IMR-90 (cell line): Measurements from ENCODE around the gene SHROOM3. TPM values are rescaled to one million over a fixed set of nuclear protein-coding genes. Genes with fewer than 3 reads are reported as not detected.

Experiments
- ATAC-seq: fragments of 200-7000 bp; cut with Tn5 transposase; 2 replicates; pipeline ENCODE4 v1.9.1; 2020; ENCODE audit warnings: low read depth, mild to moderate bottlenecking, moderate library complexity
- BruUV-seq: library from RNA; stranded (reverse); fragments of 400-500 nt; replicated peaks from 2 replicates; lab custom pipeline; 2021; lab: Mats Ljungman, UMichigan
- CTCF ChIA-PET: fragments of 300-600 bp; formaldehyde crosslinking; extraction: SDS; loops from one replicate; lab custom pipeline; 2021; ENCODE audit warnings: antibody characterized with exemption; lab: Yijun Ruan, JAX
- POLR2A ChIA-PET: fragments of 300-600 bp; sonication (Branson Sonifier 250); formaldehyde crosslinking; loops from one replicate; lab custom pipeline; 2022; ENCODE audit warnings: antibody characterized with exemption; ENCODE audit not compliant: unreplicated experiment; lab: Charles Lee
- DNase-seq: peaks from one replicate; pipeline ENCODE4 v3.0.0; 2013
- H2AFZ ChIP-seq: replicated peaks from 2 replicates; pipeline ENCODE3; 2013; ENCODE audit warnings: low read length, mild to moderate bottlenecking; ENCODE audit not compliant: poor library complexity
- H2AK5ac ChIP-seq: 2 replicates; pipeline ENCODE4 v1.6.1; 2013; ENCODE audit warnings: low read depth, low read length, inconsistent platforms
- H2AK9ac ChIP-seq: replicated peaks from 2 replicates; pipeline ENCODE3; 2013; ENCODE audit warnings: mild to moderate bottlenecking, low read depth, low read length, moderate library complexity; ENCODE audit not compliant: poor library complexity
- H2BK120ac ChIP-seq: 2 replicates; pipeline ENCODE4 v1.6.1; 2013; ENCODE audit warnings: low read depth, low read length, inconsistent platforms
- H2BK15ac ChIP-seq: 3 replicates; pipeline ENCODE4 v1.6.1; 2013; ENCODE audit warnings: low read depth, low read length, inconsistent platforms
- H2BK20ac ChIP-seq: 2 replicates; pipeline ENCODE4 v1.6.1; 2013; ENCODE audit warnings: low read depth, mild to moderate bottlenecking, inconsistent platforms, low read length, moderate library complexity
- H2BK5ac ChIP-seq: 2 replicates; pipeline ENCODE4 v1.6.1; 2013; ENCODE audit warnings: mild to moderate bottlenecking, low read depth, low read length, inconsistent platforms; ENCODE audit not compliant: poor library complexity, severe bottlenecking
- H3K14ac ChIP-seq: replicated peaks from 2 replicates; pipeline ENCODE4 v1.6.1; 2013; ENCODE audit warnings: low read depth, low read length, inconsistent platforms
- H3K18ac ChIP-seq: 2 replicates; pipeline ENCODE4 v1.6.1; 2013; ENCODE audit warnings: low read depth, low read length, control low read depth
- H3K23ac ChIP-seq: 2 replicates; pipeline ENCODE4 v1.6.1; 2013; ENCODE audit warnings: low read depth, low read length, inconsistent platforms
- H3K27ac ChIP-seq: 2 replicates; pipeline ENCODE4 v1.5.1; 2013; ENCODE audit warnings: mild to moderate bottlenecking, control low read depth, low read length; ENCODE audit not compliant: insufficient read depth
- H3K27me3 ChIP-seq: 2 replicates; pipeline ENCODE4 v1.6.1; 2013; ENCODE audit warnings: low read length; ENCODE audit not compliant: control insufficient read depth, insufficient read depth
- H3K36me3 ChIP-seq: 2 replicates; pipeline ENCODE4 v1.6.1; 2013; ENCODE audit warnings: low read length, mixed read lengths; ENCODE audit not compliant: control insufficient read depth, insufficient read depth
- H3K4ac ChIP-seq: 2 replicates; pipeline ENCODE4 v1.6.1; 2013; ENCODE audit warnings: low read depth, low read length, inconsistent platforms
- H3K4me1 ChIP-seq: 2 replicates; pipeline ENCODE4 v1.6.1; 2013; ENCODE audit warnings: low read length, mixed read lengths; ENCODE audit not compliant: control insufficient read depth, insufficient read depth
- H3K4me2 ChIP-seq: 2 replicates; pipeline ENCODE4 v1.6.1; 2013; ENCODE audit warnings: low read depth, mild to moderate bottlenecking, control low read depth, low read length, moderate library complexity
- H3K4me3 ChIP-seq: 2 replicates; pipeline ENCODE4 v1.5.1; 2013; ENCODE audit warnings: low read depth, mild to moderate bottlenecking, control low read depth, low read length, moderate library complexity; ENCODE audit not compliant: insufficient read depth
- H3K56ac ChIP-seq: 2 replicates; pipeline ENCODE4 v1.6.1; 2013; ENCODE audit warnings: low read length, inconsistent platforms; ENCODE audit not compliant: insufficient read depth; ENCODE audit errors: extremely low read depth
- H3K79me1 ChIP-seq, 2 experiments: 2 replicates each; pipeline ENCODE4 v1.6.1; 2013; ENCODE audit warnings: low read length in 2 of 2, inconsistent platforms in 1 of 2, low read depth in 1 of 2
- H3K9ac ChIP-seq: 2 replicates; pipeline ENCODE4 v1.6.1; 2013; ENCODE audit warnings: low read depth, low read length, control low read depth
- H3K9me1 ChIP-seq: 2 replicates; pipeline ENCODE4 v1.6.1; 2013; ENCODE audit warnings: low read length, inconsistent platforms; ENCODE audit not compliant: insufficient read depth
- H3K9me3 ChIP-seq: 2 replicates; pipeline ENCODE4 v1.6.1; 2013; ENCODE audit warnings: low read length; ENCODE audit not compliant: control insufficient read depth, insufficient read depth
- H4K20me1 ChIP-seq: 2 replicates; pipeline ENCODE4 v1.6.1; 2013; ENCODE audit warnings: low read length, inconsistent platforms; ENCODE audit not compliant: insufficient read depth
- H4K5ac ChIP-seq: 2 replicates; pipeline ENCODE4 v1.6.1; 2013; ENCODE audit warnings: mild to moderate bottlenecking, low read depth, low read length, control low read depth
- H4K8ac ChIP-seq, 2 experiments: 2 replicates each; pipeline ENCODE4 v1.6.1; 2013; ENCODE audit warnings: low read depth in 2 of 2, low read length in 2 of 2, control low read depth in 1 of 2, inconsistent platforms in 1 of 2
- H4K91ac ChIP-seq: 2 replicates; pipeline ENCODE4 v1.6.1; 2013; ENCODE audit warnings: low read depth, low read length, inconsistent platforms; ENCODE audit not compliant: insufficient read depth
- BHLHE40 ChIP-seq: fragments of 150-350 bp; IDR thresholded peaks from 2 replicates; pipeline ENCODE4 v1.6.1; 2016; ENCODE audit warnings: mild to moderate bottlenecking, low read depth, low read length
- CEBPB ChIP-seq: IDR thresholded peaks from 2 replicates; pipeline ENCODE4 v1.6.1; 2012; ENCODE audit warnings: low read depth, low read length, improper control_type of control experiment
- CHD1 ChIP-seq: IDR thresholded peaks from 2 replicates; pipeline ENCODE4 v1.6.1; 2012; ENCODE audit warnings: low read depth, low read length, improper control_type of control experiment
- FOS ChIP-seq: fragments of 150-350 bp; IDR thresholded peaks from 2 replicates; pipeline ENCODE4 v1.6.1; 2016; ENCODE audit warnings: low read depth, low read length
- MAFK ChIP-seq: IDR thresholded peaks from 2 replicates; pipeline ENCODE4 v1.6.1; 2012; ENCODE audit warnings: low read depth, low read length, improper control_type of control experiment
- MXI1 ChIP-seq: IDR thresholded peaks from 2 replicates; pipeline ENCODE4 v1.6.1; 2012; ENCODE audit warnings: low read depth, mild to moderate bottlenecking, low read length, moderate library complexity, borderline replicate concordance
- NFE2L2 ChIP-seq: fragments of 150-350 bp; IDR thresholded peaks from 2 replicates; pipeline ENCODE4 v1.6.1; 2016; ENCODE audit warnings: low read depth, mild to moderate bottlenecking, low read length
- POLR2A ChIP-seq: IDR thresholded peaks from 2 replicates; pipeline ENCODE4 v1.6.1; 2012; ENCODE audit warnings: mild to moderate bottlenecking, low read depth, low read length
- RAD21 ChIP-seq: IDR thresholded peaks from 2 replicates; pipeline ENCODE4 v1.6.1; 2012; ENCODE audit warnings: low read length, improper control_type of control experiment
- RCOR1 ChIP-seq: IDR thresholded peaks from 2 replicates; pipeline ENCODE4 v1.6.1; 2012; ENCODE audit warnings: mild to moderate bottlenecking, low read length, improper control_type of control experiment; ENCODE audit not compliant: insufficient replicate concordance
- SMC3 ChIP-seq: fragments of 150-350 bp; IDR thresholded peaks from 2 replicates; pipeline ENCODE4 v1.6.1; 2016; ENCODE audit warnings: low read depth, mild to moderate bottlenecking, antibody characterized with exemption, low read length, moderate library complexity
- USF2 ChIP-seq: fragments of 150-350 bp; IDR thresholded peaks from 2 replicates; pipeline ENCODE4 v1.6.1; 2017; ENCODE audit warnings: mild to moderate bottlenecking, antibody characterized with exemption, low read length, low read depth
- WGBS, 2 experiments: methylation state at CpG; one replicate each; pipeline versions ENCODE4 v1.1.5 to v1.1.7; 2013; ENCODE audit warnings: missing lambda C conversion rate in 2 of 2; ENCODE audit not compliant: insufficient read length in 1 of 2; ENCODE audit errors: extremely low coverage in 2 of 2; 5-methylcytosine and 5-hydroxymethylcytosine counted together
- dilution Hi-C: fragments of 300-500 bp; cut with HindIII; formaldehyde crosslinking; loops from one replicate; pipeline ENCODE4 v1.14.3; 2018; ENCODE audit warnings: low sequenced_read_pairs; ENCODE audit not compliant: unreplicated experiment
- in situ Hi-C: fragments of 300-500 bp; cut with MboI; formaldehyde crosslinking; loops from 3 replicates; pipeline ENCODE4 v1.14.3; 2019; ENCODE audit warnings: low sequenced_read_pairs, inconsistent platforms, mixed read lengths
- intact Hi-C: fragments of 100-400 bp; cut with micrococcal nuclease; formaldehyde crosslinking; loops from 2 replicates; pipeline ENCODE4 v1.10.0; 2022
- polyA plus RNA-seq, 3 experiments: library from polyadenylated mRNA; depleted of rRNA; stranded (reverse); fragments of >200 nt; gene quantifications; 2 replicates each; pipeline ENCODE4 v1.2.3, GENCODE V29; 2012; ENCODE audit warnings: low replicate concordance in 1 of 3
- total RNA-seq: library from RNA; depleted of rRNA; stranded (reverse); fragments of >200 nt; gene quantifications from 2 replicates; pipeline ENCODE4 v1.2.3, GENCODE V29; 2012
- TF ChIP-seq, protein P1 (sequence below): fragments of 150-350 bp; IDR thresholded peaks from 2 replicates; pipeline ENCODE4 v1.6.1; 2016; ENCODE audit warnings: low read depth, mild to moderate bottlenecking, low read length, moderate library complexity, borderline replicate concordance

The SHROOM3 gene
- total and polyA plus RNA-seq, 2 of the 4 experiments (the other 2 are of a cell fraction): 10.8 to 19.5 TPM

- H2AK5ac ChIP-seq: peak overlapping the region; percentile 85; the same call in 1 of the 2 replicates
- DNase-seq: peak; percentile 34
These were observed 330.6 kb downstream of the SHROOM3 start for GRCh38 chr4:76765473-76766183.

More at GRCh38 chr4:76765473-76766183, 330.6 kb downstream of the SHROOM3 start:
- Histone ChIP-seq H2AK9ac (no peak overlapping the region), H4K20me1 (no peaks in the 10 kb centered on the region), H2AFZ (no peak overlapping the region), H3K18ac (peak overlapping the region; percentile 66; the same call in 1 of the 2 replicates), H3K9me3 (no peaks in the 10 kb centered on the region), H3K9ac (no peak overlapping the region; the same call in 1 of the 2 replicates), H3K4me2 (no peak overlapping the region), H3K4me3 (no peak overlapping the region), H3K4ac (peak overlapping the region; percentile 76), H3K9me1 (peaks cover 5% of the 10 kb centered on the region), H4K91ac (peak overlapping the region; percentile 79), H3K79me1 (peaks cover 38 to 74% of the 10 kb centered on the region in 2 experiments), H2BK5ac (peak overlapping the region; percentile 95), H3K27me3 (no peaks in the 10 kb centered on the region), H3K56ac (no peak overlapping the region), H3K36me3 (peaks cover 12% of the 10 kb centered on the region), H3K14ac (0 out of 2 replicates have a peak overlapping the region, but pooled peaks have one; percentile 12), H3K27ac (peak overlapping the region; percentile 76; the same call in 1 of the 2 replicates), H2BK120ac (peak overlapping the region; percentile 58), H3K23ac (no peak overlapping the region), H4K8ac (peak overlapping the region; percentile 22 to 63; a peak in 2 of 4 replicates), H4K5ac (peak overlapping the region; percentile 56), H2BK20ac (peak overlapping the region; percentile 59), H2BK15ac (peak overlapping the region; percentile 86; the same call in 2 of the 3 replicates), H3K4me1 (peaks cover 20% of the 10 kb centered on the region)
- ChIA-PET CTCF (interaction anchor here (1.0 kb wide), 1 partner anchor 9 kb away, joined by 3 read pairs; no protein-coding TSS in a partner anchor), POLR2A (interaction anchor here (0.6 to 0.9 kb wide), 3 partner anchors 12 to 184 kb away, joined by 3 to 5 read pairs (median 4); partner anchors contain the start of gene SEPTIN11)
- in situ Hi-C loops (loop anchor here (25.0 kb wide), 1 partner anchor 397 kb away; the partner anchor contains the start of gene CCNG2), dilution Hi-C loops (no loop called here), intact Hi-C loops (no loop called here)
- BruUV-seq: no TSS peak
- ATAC-seq: no peak
- TF ChIP-seq BHLHE40: no peak
- no peak for TF ChIP-seq NFE2L2
- TF ChIP-seq USF2: no peak
- no peak for TF ChIP-seq CHD1
- no peak for TF ChIP-seq MAFK
- TF ChIP-seq SMC3: no peak
- TF ChIP-seq RCOR1: no peak
- no peak for TF ChIP-seq POLR2A
- TF ChIP-seq, protein P1, sequence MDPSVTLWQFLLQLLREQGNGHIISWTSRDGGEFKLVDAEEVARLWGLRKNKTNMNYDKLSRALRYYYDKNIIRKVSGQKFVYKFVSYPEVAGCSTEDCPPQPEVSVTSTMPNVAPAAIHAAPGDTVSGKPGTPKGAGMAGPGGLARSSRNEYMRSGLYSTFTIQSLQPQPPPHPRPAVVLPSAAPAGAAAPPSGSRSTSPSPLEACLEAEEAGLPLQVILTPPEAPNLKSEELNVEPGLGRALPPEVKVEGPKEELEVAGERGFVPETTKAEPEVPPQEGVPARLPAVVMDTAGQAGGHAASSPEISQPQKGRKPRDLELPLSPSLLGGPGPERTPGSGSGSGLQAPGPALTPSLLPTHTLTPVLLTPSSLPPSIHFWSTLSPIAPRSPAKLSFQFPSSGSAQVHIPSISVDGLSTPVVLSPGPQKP: no peak
- TF ChIP-seq RAD21: no peak
- no peak for TF ChIP-seq FOS
- TF ChIP-seq CEBPB: no peak
- TF ChIP-seq MXI1: no peak
- WGBS, 2 experiments: no CpG with 5 or more reads among the region's 14 CpGs
